ENCODE data around the gene F2RL1.
"Not testable (repeated sequence)": the region's sequence is repeated elsewhere in the genome, so short reads cannot be mapped to it uniquely, and the experiment has no call there.

The F2RL1 gene

DNA sequence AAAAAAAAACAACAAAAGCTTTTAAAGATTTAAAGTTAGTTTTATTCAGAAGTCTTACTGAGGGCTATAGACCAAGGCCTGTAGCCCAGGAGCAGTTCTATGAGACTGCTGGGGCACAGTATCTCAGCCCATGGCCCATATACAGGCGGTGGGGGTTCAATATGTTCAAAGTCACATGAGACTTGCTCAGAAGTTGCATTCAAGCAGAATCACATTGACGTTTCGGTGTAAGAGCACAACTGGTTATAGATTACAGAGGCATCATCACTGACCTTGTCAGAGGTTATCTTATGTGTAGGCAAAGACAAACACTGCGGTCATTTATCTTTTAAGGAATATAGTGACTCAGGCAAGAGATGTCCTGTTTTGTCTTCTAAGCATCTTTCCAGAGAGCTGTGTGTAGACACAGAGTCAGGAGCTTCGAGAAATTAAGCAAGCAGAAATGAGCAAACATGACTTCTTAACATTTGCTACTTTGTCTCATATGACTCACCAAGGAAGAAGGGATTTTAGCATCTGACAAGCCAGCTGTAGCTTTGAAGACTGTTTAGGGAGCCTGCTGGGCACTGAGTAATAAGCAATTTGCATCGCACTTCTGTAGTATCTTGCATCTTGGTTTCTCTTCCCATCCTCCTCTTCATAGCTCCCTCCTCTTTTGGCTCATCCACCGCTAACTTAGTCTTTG lies 12.9 kb upstream of the F2RL1 start:
- DNase-seq (ENCODE audit: low read depth in 2 of 2, low spot score in 1 of 2): no peak

DNA sequence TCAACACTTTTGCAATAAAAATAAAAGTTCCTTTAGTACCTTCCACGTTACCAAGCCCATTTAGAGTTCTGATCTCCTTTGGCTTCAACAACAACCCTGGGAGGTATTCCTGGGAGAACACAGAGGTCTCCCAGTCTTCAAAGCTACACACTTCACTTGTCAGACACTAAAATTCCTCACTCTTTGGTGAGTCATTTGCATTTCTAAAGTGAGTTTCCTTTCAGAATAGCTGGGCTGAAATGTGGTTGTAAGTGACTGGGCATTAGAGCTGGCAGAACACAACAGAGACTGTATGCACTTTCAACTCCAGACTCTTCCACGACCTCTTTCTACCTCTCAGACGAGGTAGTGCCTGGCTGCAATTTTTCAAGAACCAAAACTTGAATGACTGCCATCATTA lies 11.5 kb upstream of the F2RL1 start:
- DNase-seq (ENCODE audit: low read depth in 2 of 2, low spot score in 1 of 2): no peak

DNA sequence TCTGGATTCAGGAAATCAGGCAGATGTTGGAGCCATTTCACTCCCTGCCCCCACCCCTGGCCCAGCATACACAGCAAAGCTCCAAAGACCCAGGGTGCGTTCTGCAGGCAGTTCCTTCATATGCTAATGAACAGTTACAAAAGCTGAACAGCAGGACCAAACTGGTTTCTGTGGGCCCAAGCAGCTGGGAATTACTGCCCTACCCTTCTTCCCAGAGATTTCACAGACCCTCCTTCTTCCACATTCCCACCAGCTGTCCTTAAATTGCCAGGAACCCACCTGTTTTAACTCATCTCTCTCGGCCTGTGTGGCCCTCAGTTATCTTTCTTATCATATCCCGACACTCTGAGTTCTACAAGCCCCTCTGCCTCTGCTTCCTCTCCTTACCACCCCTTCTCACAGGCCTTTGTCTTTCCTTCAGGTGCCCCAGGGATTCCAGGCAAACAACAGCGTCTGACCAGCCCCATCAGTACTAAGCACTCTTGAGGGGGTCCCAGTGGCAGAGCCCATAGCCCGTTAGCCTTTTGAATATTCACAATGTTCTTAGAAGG lies 10.6 kb upstream of the F2RL1 start:
- no peak for DNase-seq (ENCODE audit: low read depth in 2 of 2, low spot score in 1 of 2)

DNA sequence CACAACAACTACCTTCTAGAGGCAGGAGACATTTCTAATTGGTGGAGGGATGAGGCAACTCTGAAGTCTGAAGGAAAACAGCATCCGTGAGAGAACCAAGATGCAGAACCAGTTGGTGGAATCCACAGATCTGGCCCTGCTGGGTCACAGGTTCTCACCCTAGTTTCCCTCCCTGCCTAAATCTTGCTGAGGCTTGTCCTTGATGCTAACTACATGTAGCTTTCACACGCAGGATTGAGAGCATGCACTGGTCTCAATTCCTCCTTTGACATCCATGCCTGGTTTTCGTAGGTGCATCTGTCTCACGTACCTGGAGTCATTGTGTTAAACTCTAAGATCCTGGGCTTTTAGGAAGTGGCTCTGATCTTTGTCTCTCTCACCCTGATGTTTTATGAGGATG lies 9.7 kb upstream of the F2RL1 start:
- no peak for DNase-seq (ENCODE audit: low read depth in 2 of 2, low spot score in 1 of 2)

DNA sequence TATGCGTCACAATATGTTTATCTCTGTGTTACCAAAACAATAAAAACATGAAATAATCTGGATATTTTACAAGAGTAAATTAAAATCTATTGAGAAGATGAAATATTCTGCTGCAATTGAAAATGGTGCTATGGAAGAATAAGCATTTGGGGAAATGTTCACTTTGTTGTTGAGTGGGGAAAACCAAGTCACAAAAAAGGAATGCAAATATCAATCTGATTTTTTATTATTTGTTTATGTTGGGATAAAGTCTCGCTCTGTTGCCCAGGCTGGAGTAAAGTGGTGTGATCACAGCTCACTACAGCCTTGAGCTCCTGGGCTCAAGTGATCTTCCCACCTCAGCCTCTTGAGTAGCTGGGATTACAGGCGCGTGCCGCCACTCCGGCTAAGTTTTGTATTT lies 8.6 kb upstream of the F2RL1 start:
- no peak for DNase-seq (ENCODE audit: low read depth in 2 of 2, low spot score in 1 of 2)

DNA sequence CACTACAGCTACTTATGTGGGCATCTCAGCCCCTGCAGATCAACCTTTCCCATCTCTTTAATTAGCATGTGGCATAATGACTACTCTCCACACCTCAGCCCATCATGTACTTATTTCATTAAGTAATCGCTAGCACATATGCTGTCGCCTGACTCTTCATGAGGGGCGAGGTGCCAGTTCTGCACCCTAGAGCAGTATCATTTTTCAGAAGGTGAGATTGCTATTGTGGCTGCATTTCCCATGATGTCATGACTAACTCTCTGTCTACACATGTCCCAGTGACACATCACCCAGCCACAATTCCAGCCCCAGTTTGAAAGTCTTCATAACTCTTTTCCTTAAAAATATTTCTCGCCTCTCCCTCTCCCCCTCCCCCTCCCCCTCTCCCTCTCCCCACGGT lies 7.6 kb upstream of the F2RL1 start:
- DNase-seq (ENCODE audit: low read depth in 2 of 2, low spot score in 1 of 2): no peak

DNA sequence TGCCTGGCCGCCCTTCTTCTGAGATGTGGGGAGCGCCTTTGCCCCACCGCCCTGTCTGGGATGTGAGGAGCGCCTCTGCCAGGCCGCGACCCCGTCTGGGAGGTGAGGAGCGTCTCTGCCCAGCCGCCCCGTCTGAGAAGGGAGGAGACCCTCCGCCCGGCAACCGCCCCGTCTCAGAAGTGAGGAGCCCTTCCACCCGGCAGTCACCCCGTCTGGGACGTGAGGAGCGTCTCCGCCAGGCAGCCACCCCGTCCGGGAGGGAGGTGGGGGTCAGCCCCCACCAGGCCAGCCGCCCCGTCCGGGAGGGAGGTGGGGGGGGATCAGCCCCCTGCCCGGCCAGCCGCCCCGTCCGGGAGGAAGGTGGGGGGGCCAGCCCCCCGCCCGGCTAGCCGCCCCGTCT lies 6.6 kb upstream of the F2RL1 start:
- DNase-seq (ENCODE audit: low read depth in 2 of 2, low spot score in 1 of 2): not testable (repeated sequence)

DNA sequence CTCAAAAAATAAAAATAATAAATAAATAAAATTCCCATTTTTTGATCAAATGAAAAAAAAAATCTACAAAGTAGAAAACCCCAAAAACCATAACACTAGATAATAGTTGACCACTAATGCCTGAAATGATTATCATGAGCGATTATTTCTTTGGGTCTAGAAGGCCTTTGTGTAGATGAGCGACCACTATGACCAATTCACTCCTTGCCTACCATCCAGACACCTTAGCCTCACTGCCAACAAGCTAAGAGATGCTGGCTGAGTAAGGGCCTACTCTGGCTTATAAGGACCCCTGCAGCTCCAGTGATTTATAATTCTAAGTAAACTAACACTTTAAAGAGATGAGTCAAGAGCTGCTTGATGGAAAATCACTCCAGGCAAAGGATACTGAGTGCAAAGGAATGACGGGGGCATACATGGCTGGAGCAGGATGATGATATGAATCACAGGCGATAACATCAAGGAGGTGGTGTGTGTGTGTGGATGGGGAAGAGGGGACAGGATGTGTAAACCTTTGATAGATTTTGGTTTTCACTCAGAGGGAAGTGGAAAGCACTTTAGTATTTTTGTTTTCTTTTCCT lies 4.8 kb upstream of the F2RL1 start:
- no peak for DNase-seq (ENCODE audit: low read depth in 2 of 2, low spot score in 1 of 2)

DNA sequence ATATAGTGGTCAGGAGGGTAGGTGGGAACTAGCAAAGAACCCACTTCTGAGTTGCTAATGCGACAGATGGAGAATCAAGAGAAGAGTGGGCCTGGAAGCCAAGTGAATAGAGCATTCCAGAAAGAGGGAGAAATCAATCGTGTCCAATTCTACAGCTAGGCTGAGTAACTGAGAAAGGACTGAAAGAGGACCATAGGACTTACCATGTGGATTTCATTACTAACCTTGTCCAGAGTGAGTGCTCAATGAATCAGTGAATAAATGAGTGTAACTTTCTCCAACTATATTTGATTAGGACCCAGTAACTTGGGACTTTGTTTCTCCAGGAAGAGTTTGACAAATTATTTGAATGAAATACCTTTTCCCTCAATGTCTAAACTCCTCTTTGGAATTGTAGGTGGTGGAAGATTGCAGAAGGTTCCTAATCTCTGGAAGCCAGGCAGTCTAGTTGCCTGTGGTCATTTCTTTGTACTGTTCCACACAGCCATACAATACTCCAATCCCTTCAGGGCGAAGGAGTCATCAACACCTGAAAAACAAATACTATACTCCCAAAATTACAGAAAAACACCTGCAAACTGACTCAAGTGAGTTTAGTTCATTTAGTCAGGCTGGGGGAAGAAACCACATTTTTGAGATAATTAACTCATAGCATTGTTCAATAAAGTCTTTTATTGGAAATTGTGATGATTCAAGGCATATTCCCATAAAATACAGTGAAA lies 2.6 kb upstream of the F2RL1 start:
- DNase-seq (ENCODE audit: low read depth in 2 of 2, low spot score in 1 of 2): no peak

DNA sequence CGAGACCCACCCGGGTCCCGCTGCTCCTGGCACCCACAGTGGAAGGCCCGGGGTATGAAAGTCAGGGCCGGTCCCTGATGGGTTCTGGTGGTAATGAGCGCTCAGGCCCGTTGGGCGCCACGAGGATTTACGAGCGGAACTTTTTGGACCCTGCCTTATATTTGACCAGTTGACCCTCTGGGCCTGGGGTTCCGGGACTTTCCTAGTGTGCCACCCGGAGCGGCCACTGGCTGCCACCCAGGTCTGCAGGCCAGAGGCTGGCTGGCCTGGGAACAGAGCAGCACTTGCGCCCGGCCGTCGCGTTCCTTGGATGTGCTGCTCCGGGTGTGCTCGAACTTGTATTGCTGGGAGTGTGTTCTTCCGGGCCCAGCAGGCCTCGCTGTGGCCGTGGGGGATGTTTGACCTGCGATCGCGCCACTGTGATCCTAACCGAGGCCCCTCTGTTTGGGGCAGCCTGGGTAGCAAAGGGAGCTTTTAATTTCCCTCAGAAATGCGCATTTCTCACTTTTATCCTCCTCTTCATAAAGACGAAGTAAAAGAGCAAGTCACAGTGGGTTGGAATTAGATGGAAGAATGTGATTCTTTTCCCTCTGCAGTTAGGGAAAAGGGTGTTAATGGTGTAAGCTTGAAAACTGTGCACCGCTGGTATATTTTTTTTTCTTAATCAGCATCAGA lies 1.2 kb downstream of the F2RL1 start:
- no peak for DNase-seq (ENCODE audit: low read depth in 2 of 2, low spot score in 1 of 2)

DNA sequence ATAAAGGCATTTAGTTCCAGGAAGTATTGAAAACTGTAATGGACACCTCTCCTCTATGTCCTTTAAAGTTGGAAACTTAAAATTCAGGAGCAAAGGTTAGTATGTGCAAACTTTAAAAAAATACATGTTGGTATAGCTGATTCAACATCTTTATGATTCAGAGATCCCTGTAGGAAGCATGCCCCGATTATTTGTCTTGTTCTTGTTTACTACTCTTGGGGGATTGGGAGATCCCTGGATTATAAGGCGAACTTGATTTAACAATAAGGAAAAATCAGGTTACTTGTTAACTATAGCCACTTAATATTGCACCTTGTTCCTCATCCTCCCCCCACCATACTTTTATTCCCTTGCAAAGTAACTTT lies 1.7 kb downstream of the F2RL1 start:
- DNase-seq (ENCODE audit: low read depth in 2 of 2, low spot score in 1 of 2): no peak

DNA sequence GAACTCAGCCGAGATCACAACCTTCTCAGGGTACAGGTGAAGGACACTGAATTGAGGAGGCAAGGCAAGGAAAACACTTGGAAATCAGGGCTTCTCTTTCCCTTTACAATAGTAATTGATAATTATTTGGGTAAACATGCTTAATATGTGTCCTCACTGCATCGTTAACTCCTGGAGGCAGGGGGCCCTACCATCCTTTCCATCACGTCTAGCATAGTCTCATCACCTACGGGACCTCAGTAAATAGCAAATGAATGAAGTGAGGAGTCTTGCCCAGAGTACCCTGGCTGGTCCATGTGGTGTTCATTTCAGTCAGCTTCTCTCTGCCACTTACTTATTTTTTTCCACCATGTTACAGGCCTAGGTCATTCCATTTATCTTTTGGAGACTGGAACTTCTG lies 2.3 kb downstream of the F2RL1 start:
- no peak for DNase-seq (ENCODE audit: low read depth in 2 of 2, low spot score in 1 of 2)

DNA sequence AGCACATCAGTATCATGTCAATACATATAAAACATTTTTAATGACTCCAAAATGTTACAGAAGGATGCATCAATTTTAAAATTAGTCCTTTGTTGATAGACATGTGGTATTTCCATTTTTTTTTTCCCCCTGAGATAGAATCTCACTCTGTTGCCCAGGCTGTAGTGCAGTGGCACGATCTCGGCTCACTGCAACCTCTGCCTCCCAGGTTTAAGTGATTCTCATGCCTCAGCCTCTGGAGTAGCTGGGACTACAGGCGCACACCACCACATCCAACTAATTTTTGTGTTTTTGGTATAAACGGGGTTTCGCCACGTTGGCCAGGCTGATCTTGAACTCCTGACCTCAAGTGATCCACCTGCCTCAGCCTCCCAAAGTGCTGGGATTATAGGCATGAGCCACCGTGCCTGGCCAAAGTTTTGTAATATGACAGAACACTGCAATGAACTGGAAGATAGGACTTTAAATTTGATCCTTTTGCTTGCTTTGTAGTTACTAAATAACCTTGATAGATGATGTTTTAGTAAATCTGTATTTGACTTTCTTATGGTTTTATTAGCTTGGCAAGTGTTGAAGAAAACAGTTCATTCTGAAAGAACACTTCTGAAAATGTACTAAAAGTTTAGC lies 3.4 kb downstream of the F2RL1 start:
- DNase-seq (ENCODE audit: low read depth in 2 of 2, low spot score in 1 of 2): not testable (repeated sequence)

DNA sequence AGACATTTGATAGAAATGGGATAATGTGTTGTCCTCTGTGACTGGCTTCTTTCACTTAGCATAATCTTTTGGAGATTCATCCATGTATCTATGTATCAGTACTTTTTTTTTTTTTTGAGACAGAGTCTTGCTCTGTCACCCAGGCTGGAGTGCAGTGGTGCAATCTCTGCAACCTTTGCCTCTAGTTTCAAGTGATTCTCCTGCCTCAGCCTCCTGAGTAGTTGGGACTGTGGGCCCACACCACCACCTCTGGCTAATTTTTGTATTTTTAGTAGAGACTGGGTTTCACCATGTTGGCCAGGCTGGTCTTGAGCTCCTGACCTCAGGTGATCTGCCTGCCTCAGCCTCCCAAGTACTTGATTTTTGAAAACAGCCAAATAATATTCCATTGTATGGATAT lies 7.6 kb downstream of the F2RL1 start:
- DNase-seq (ENCODE audit: low read depth in 2 of 2, low spot score in 1 of 2): not testable (repeated sequence)

DNA sequence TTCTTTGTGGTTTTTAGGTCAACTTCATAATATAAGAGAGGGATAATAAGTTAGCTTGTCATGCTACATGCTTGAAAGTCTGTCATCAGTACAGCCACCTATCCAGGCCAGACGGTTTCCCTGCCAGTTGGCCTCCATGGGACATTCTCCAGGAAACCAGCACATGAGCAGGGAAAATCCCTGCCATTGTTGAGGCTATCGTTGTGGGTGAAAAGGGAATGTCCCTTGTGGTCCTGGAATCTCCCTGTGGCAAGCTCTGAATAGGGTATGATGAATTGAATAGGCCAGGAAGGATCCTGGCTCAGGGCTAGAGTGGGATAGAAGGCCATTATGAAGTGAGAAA lies 12.3 kb downstream of the F2RL1 start:
- DNase-seq (ENCODE audit: low read depth in 2 of 2, low spot score in 1 of 2): no peak

DNA sequence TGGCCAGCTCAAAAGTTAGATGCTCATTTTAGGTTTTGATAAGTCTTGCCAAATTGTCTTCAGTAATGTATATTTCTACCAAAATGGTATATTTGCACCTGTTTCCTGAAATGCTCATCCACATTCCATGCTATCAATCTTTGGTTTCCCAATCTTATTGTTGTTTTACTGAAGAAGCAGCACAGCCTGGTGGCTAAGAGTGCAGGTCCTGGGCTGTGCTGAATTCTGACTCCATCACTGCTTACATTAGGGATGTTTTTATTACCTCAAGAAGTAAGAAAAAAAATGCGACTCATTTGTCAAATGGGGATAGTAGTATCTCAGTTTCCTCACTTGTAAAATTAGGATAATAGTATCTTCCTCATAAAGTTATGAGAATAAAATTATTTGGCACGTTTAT lies 17.4 kb downstream of the F2RL1 start:
- no peak for DNase-seq (ENCODE audit: low read depth in 2 of 2, low spot score in 1 of 2)

DNA sequence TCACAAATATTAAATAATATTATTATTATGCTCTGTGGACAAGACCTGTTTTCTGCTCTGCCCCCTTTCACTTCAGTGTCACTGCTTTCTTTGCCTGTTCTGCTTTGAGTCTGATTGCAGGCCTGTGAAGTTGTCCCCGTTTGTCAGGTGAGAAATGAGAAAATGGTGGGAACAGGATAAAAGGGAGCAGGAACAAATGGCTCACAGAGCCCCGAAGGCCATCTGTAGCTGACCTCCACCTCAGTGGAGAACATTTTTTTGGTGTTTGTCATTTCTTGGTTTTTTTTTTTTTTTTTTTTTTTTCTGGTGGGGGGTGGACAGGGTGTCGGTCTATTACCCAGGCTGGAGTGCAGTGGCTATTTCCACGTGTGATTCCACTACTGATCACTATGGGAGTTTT lies 17.8 kb downstream of the F2RL1 start:
- DNase-seq (ENCODE audit: low read depth in 2 of 2, low spot score in 1 of 2): no peak

DNA sequence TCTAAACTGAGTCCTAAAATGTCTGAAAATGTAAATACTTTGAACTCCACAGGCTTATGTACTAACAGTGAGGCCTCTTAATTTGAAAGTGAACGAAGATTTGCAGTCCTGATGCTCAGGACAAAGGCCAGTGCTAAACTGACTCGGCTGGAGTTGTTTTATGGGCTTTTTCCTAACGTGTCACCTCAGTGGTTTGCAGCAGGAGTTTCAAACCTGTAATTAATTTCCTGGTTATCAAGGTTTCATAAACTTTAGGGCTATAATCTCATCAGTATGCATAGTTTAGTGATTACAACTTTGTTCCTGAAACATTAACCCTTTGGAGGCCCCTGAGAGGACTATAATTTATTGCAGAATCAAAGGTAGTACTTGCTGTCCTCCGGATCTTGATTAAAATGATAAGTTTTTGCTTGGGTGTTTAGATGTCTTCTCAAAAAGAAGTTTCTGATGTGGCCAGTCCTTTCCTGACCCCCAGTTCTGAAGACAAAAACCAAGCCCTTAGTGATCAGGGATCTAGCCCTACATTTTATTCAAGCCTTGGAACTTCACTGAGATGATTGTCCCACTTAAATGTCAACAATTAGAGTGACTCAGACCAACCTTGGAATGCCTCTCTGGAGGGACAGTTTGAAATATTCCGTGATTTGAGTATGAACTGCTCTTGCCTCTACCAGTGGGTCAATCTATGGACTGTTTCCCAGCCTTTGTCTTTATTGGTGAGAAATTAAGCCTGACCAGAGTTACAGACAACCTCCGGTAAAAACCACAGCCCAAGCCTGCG lies 19.8 kb downstream of the F2RL1 start:
- DNase-seq (ENCODE audit: low read depth in 2 of 2, low spot score in 1 of 2): no peak

DNA sequence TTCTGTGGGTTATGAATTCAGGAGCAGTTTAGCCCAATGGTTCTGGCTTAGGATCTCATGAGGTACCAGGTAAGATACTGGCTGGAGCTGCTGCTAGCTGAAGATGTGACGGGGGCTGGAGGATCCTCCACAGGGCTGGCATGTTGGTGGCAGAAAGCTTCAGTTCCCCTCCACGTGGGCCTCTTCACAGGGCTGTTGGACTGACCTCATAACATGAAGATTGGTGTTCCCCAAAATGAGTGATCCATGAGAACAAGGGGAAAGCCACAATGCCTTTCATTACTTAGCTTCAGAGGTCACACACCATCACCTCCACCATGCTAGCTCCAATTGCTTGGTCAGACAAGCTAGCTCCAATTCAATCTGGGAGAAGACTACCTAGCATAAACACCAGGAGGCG lies 22.5 kb downstream of the F2RL1 start:
- no peak for DNase-seq (ENCODE audit: low read depth in 2 of 2, low spot score in 1 of 2)

DNA sequence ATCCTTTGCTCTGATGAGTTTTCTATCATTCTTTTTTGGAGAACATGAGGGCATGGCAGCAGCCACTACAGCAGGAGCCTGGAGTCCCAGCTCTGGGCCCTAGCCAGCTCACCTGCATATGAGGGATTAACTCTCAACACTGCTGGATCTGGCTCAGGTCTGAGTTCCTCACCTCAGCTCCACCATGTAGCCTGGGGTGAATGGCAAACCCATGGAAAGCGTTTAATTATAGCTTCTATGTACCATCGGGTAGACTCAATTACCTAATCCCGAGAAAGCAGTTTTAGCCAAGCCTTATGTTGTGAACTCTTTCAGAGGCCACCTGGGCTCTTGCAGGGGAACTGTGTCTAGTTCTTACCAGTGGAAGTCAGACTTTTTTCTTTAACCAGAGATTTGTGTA lies 27.1 kb downstream of the F2RL1 start:
- no peak for DNase-seq (ENCODE audit: low read depth in 2 of 2, low spot score in 1 of 2)

Measured in stimulated activated CD8-positive, alpha-beta memory T cell treated with anti-CD3 and anti-CD28 coated beads, Interleukin-4, amount 100 ng/mL, for 1 hour (primary cell).